NCI-H2107 (cell line): ENCODE measurements around the gene C1orf56.
A peak's percentile ranks its signal among the peaks of the same experiment; 100 is the strongest.

Experiments used
- DNase-seq: peaks from one replicate; lab custom pipeline; 2025; lab: John Stamatoyannopoulos, UW

Gene C1orf56, protein sequence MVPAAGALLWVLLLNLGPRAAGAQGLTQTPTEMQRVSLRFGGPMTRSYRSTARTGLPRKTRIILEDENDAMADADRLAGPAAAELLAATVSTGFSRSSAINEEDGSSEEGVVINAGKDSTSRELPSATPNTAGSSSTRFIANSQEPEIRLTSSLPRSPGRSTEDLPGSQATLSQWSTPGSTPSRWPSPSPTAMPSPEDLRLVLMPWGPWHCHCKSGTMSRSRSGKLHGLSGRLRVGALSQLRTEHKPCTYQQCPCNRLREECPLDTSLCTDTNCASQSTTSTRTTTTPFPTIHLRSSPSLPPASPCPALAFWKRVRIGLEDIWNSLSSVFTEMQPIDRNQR

DNA sequence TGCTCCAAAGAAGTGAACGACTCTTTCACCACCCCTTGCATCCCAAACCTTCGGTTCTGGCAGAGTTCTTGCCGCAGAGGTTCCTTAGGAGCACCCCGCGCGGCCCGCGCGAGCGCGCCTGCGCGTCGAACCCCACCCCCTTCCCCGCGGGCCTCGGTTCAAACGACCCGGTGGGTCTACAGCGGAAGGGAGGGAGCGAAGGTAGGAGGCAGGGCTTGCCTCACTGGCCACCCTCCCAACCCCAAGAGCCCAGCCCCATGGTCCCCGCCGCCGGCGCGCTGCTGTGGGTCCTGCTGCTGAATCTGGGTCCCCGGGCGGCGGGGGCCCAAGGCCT, at the start of gene C1orf56:
TSS of gene C1orf56 (plus strand) at position 161 of the 334 bp plus-strand sequence. CDS start at position 258, 97 bp downstream.
- no peak for DNase-seq

DNA sequence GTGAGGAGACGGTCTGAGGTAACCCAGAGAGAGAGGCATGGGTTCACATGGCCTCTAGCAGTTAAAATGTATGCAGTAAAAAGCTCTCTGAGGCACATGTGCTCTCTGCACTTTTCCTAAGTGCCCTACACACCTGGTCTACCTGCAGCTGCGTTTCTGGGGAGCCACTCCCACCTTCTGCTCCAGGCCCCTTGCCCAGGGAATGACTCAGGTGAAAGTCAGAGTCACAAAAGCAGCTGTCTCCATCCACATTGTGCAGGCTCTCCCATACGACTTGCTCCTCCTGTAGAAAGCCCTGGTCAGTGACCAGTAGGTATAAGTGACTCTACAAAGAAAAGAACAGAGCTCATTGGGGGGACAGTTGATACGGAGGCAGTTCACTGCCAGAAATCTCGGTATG, 49.6 kb upstream of the C1orf56 start:
- DNase-seq, result no peak

DNA sequence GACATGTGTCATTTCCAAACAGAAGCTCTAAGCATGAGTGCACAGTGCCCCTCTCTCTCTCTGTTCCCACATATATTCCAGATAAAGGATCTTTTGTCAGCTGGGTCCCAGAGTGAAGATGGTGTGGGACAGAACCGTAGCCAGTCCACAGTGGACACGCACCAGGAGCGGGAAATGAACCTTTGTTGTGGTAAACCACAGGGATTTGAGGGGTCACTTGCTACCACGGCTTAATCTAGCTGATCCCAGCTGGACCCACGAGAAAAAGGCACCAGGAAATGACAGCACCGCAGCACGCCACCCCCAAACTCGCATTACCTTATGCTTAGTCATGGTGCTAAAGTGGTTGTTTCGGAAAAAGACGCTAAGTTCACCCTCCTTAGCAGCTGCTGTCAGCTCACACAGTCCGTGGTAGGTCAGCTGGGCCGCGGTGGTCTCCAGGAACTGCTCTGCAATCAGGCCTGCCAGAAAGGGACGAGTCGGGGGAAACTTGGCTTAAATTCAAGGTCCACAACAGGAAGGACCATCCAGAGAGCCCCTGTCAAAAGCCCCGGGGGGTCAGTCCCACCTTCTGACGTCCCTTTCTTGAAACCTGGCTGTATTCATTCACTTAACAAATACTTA, 48.4 kb upstream of the C1orf56 start:
- no peak for DNase-seq

DNA sequence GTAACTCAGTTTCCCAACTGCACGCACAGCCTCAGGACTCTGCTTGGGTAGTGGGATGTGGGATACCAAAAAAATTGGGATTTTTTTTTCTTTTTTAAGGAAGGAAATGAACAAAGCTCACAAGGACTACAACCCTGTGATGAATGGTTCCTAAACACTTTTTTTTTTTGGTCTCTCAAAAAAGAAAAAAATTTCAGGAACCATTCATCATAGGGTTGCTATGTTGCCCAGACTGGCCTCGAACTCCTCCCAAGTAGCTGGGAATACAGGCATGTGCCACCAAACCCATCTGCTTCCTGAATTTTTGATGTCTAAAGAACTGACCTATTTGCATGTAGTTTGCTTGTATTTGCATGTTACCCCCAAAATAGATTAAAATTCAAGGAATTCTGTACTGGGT, 47.6 kb upstream of the C1orf56 start:
- DNase-seq, result no peak

DNA sequence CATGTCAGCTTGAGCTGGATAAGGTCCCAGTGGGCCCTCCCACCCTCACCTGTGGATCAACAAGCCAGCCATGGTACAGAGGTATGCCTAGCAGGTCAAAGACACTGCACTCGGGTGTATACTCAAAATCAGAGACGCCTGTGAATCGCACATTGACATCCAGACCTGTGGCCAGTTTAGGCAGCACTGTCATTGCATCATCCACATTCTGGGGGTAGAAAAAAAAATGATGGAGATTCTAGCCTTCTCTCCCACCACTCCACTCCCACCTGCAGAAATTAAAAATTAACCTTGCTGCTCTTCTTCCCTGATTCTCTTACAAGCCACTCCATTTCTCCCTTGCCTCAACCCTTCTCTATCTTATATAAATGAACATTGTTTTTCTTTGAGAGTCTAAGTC, 47.1 kb upstream of the C1orf56 start:
- DNase-seq, result no peak

DNA sequence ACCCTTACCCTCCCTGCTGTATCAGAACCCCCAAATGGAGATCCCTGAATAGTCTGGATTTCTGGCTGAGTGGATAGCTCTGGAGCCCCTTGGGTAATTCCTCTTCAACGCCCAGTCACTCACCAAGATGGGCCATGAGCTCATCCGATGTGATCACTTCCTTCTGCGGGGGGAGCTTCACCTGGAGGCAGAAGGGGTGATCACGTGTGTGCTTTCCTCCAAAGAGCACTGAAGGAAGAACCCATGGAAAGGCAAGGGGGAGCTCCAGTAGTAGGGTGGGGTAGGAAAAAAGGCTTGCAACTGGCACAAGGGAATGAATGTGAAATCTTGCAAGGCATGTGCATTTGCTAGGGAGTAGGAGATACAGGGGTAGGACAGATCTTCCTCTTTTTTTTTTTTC, 45.9 kb upstream of the C1orf56 start:
- DNase-seq, result no peak

DNA sequence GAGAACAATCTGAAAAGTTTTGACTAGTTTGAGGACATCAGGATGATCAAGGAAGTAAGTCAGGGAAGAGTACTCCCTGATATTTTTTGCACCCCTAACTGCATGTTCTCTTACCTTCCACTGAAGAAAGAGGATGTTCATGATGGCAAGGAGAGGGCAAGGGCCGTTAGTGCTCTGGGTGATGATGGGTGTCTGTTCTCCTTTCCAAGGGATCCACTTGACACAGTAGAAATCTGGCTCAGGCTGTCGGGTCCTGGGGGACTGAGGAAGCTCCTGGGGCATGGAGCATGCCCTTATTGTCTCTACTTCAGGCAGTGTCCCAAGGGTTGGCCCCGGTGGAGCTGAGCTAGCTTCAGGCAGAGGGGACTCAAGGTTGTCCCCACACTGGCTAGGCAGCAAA, 45.5 kb upstream of the C1orf56 start:
- DNase-seq, result no peak

DNA sequence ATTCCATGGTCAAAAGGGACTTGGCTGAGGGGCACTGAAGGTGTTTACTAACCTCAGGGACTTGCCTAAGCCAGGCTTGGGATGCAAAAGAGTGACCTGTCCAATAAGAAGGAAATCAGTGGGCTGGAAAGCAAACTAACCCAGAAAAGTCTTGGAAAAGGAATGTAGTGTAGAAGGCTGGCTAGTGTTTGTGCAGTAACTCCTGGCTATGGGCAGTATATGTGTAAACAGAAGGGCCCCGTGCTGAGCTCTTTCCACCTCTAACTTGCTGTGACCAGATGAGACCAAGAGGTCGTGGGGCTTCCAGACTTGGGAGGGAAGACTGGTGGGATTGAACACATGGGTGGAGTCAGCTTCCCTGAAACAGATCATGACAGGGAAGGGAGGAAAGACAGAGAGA, 44.9 kb upstream of the C1orf56 start:
- no peak for DNase-seq

DNA sequence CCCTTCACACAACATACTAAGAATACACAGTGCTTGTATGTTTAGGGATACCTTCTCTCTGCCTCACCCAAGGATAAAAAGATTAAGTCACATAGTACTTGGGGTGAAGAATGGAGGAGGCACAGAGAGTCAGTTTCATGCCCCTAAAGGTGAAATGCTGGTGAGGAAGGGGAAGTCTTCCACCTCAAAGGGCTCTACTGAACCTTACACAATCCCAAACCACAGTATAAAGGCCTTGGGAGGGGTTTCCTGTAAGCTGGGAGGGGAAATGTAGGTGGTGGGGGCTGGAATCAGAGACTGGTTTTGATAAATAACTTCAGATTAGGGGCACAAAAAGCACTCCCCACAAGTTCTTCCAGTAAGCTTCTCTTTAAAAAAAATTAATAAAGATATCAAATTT, 44.4 kb upstream of the C1orf56 start:
- no peak for DNase-seq

DNA sequence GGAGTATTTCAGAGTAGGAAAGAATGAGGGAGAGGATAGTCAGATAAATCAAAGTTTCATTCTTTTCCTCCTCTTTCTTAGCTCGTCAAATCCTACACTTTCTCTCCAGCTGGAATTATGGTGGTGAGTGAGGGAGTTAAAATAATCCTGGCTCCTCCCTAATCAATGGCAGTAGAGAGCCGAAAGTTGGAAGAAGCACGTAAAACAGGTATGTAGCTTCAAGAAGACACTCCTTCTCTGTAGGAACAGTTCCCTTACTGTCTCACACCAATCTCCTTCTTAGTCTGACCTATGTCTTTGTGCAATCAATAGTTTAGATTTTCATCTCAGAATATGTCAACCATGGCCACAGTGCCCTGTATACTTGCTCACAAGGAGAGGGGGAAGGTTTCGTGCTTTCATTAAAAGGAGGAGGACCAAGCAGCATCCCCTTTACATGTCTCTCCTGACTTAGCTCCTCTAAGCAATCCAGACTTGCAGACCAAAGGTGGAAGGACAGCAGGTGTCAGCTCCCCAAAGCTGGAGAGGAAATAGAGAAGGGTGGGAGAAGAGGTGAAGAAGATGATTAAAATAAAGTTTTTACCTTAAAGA, 41.7 kb upstream of the C1orf56 start:
- no peak for DNase-seq

DNA sequence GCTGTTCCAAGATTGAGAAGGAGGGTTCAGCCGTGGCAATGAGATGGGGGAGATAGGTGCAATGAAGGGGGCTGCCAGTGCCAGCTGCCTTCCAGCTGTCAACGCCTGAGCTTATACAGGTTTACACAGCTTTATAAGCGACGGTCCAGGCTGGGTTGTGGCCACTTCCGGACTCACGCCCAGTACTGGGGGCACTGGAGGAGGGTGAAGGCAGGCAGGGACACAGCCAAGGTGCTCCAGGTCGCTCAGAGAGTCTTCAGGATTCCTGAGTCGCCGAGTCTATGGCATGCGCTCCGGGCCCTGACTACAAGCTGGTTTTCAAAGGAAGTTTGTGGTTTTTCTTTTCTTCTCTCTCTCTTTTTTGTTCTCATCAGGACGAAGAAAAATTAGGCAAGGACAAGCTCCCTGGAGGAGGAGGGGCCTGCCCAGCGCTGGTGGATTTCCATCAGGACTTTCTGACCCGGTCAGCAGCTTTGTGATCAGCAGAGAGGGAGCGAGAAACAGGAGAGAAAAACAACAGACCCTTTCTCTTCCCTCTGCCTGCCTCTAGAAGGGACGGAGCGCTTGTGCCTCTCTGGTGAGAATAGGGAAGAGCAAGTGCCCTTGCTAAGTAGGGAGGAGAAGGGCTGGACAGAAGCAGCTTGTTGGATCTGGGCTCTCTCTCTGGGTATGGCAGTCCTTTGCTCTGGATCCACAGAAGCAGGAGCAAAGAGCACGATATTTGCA, 41.1 kb upstream of the C1orf56 start, which contains the start of gene MINDY1:
TSS of gene MINDY1 (minus strand) at position 576 of the 726 bp plus-strand sequence. CDS start 4,285 bp downstream, outside the sequence.
- DNase-seq, result peak; percentile 61

DNA sequence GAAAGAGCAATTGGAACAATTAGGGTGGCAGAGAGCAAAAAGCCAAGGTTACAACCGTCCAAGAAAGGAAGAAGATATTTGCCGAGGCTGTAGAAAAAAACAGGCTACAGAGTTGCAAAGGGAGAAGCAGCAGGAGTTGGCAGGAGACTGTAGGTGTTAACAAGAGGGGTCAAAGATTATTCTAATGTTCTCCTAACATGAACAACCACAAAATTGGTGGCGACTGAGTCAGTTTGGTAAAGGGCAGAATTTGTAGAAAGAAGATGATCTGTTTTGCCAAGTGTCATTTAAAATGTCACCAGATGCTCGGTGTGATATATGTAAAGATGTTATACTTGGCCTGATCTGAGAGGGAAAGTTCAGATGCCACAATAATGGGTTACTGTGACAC, 39.7 kb upstream of the C1orf56 start:
- DNase-seq, result no peak

DNA sequence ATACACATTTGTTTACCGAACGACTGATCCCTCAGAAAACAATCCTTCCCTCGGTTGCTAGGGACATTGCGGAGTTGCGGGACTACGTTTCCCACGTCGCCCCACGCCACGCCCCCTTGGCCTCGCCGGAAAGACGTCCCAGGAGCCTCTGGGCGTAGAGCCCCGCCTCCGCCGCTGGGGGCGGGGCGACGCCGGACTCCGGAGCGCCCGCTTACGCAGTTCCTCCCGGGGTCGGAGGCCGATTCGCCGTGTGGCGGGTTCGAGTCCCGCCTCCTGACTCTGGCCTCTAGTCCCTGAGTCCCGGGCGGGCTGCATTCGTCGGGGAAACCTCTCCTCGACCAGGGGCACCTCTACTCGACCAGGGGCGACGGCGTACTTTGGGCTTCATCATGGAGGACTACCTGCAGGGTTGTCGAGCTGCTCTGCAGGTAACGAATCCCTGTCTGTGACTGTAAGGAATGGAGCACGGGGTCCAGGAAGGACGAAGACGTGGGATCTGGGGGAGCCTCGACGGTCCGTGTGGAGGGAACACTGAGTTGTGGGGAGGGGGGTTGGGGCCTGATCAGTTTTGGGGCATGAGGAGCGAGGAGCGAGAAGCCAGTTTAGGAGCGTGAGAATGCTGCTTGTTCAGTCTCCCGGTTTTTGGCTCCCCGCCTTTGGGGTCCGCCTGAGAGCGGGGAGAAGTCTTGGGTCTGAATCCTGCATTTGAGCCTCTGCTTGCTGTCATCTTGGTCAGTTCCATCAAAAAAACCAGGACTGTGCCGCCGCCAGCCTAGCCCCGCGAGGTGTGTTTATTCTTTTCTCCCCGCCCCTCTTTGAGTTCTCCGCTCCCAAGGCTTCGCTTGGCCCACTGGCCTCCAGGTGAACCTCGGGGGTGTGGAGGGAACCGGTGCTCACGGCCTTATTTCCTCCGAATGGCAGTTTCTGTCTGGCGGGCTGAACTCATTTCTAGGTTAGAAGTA, 39.0 kb upstream of the C1orf56 start, which contains the start of gene PRUNE1:
TSS of gene PRUNE1 (plus strand) at position 206 of the 962 bp plus-strand sequence. CDS start at position 390, 184 bp downstream.
- DNase-seq, result peak; percentile 98

DNA sequence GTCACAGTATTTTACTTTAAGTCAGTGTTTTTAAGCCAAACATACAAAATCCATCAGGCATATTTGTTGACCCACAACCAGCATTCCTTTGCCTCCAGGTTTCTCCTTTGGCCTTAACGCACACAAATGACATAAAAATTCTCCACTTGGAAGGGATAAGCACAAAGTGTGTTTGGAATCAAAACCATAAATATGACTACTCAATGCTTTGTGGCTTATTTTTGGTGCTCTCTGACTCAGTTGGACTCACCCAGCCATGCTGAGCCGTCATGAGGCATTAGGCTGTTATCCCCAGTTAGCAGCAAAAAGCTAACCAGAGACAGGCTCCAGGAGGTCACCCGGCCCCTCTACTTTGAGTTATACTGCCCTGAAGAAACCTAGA, 38.4 kb upstream of the C1orf56 start:
- DNase-seq, result no peak

DNA sequence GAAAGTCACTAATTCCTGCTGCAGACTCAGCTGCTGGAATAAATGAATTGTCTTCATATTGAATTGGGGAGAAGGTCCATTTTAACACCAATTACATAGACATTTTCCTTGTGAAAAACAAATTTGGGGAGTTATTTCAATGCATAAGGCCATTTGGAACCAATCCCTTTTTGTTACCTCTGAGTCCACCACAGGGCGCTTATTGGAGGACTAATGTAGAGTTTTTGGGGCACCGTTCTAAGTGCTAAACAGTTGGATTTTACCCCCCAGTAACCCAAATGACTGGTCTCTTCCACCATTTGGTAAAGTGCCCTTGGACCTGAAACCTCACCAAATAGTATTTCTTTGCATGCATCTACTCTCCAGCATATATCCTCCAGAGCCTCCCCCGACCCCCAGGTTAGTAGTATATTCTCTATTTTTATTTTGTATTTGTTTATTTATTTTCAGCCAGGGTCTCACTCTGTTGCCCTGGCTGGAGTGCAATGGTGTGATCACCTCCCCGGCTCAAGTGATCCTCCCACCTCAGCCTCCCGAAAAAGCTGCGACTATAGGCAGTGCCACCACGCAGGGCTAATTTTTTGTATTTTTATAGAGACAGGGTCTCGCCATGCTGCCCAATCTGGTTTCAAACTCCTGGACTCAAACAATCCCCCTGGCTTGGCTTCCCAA, 37.7 kb upstream of the C1orf56 start:
- no peak for DNase-seq

DNA sequence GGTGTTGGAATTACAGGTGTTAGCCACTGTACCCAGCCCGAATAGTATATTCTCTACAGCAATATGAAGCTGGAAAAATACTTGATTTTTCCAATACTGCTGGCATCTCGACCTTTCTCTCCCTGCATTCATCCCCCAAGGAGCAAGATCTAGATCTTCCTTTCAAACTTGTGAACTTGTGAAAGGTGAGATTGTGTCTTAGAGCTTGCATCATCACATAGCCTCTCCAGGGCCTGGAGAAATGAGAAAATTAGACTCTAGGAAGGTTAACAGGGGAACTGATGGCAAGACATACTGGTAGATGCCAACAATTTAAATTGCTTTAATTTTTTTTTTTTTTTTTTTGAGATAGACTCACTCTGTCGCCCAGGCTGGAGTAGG, 37.2 kb upstream of the C1orf56 start:
- no peak for DNase-seq

DNA sequence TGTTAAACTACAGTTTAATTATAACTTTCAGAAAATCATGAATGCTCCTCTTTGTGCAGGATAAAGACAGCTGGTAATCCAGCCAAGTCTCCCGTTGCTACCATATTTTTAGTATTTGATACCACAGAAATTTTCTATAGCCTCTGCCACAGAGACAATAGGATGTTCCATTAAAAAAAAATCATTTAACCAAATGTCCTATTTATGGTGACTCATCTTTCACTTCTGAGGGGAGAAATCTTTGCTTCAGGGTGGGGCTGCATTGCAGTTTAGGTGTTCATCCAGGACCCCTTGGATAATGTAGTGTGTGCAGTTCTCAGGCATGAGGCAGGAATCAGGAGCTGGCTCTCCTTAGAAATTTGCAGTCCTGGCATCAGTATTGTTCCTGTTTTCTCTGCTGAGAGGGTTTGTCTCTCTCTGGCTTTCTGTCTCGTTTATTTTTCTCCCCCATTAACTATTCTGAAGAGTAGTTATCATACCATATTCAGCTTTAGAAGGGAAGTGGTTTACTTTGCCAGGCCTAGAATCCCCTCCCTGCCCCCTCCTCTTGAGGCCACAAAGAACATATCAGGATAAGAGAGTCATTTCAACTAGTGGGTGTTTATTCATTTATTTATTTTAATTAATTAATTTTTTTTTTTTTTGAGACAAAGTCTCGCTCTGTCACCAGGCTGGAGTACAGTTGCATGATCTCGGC, 36.2 kb upstream of the C1orf56 start:
- no peak for DNase-seq

DNA sequence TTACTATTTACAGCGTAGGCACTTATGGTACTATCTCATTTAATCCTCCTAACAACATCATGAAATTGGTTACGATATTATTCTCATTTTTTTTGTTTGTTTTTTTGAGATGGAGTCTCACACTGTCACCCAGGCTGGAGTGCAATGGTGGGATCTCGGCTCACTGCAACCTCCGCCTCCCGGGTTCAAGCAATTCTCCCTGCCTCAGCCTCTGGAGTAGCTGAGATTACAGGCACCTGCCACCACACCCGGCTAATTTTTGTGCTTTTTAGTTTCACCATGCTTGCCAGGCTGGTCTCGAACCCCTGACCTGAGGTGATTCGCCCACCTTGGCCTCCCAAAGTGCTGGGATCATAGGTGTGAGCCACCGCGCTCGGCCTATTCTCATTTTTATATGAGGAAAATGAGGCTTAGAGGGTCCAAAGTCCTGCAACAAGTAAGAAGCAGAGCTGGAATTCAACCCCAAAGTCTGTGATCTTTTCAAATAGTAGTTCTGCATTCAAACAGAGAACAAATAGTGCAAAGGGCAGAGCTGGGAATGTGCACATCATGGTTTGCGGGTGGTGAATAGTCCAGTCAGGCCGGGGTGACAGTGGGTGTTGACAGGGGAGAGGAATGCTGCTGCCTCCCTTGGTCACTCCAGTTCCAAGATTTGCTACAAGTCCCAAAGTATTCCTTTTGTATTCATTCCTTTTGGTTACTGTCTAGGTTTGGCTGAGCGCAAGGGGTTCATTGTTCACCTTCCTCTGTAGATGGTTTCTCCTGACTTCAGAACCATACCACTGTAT, 34.7 kb upstream of the C1orf56 start:
- no peak for DNase-seq

DNA sequence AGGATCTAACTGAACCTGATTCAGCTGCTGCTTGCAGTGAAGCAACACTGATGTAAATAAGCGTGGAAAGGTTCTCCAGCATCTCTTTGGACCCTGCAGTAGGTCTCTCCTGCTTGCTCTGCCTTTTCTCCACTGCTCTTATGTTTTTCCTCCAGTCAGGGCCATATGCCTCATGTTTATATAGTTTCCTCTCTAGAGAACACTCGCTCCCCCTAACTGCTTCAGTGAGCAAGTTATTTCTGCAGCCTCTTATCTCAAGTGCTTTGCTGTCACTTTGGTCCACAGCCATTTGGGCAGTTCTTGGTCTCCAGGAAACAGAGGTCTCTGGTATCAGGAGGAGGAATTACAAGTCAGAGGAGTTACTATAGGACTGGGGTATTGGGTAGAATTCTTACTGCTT, 34.0 kb upstream of the C1orf56 start:
- DNase-seq, result peak; percentile 16
